WTC11 (cell line): Measurements from ENCODE around the gene B4GAT1. TPM values are rescaled to one million over a fixed set of nuclear protein-coding genes. Genes with fewer than 3 reads are reported as not detected.

Experiments
- ATAC-seq: fragments of 200-7000 bp; cut with Tn5 transposase; 2 replicates; pipeline ENCODE4 v1.10.0; 2021; ENCODE audit warnings: mild to moderate bottlenecking, moderate library complexity
- CTCF ChIA-PET: fragments of 300-600 bp; sonication (Branson Sonifier 250); formaldehyde crosslinking; loops from one replicate; lab custom pipeline; 2021; ENCODE audit warnings: antibody characterized with exemption; lab: Charles Lee
- POLR2A ChIA-PET: fragments of 350-600 bp; sonication (Branson Sonifier 250); formaldehyde crosslinking; loops from one replicate; lab custom pipeline; 2021; ENCODE audit warnings: antibody characterized with exemption; lab: Charles Lee
- DNase-seq: peaks from one replicate; pipeline ENCODE4 v3.0.0; 2021; ENCODE audit warnings: low spot score
- H3K27ac Mint-ChIP-seq: 2 replicates; pipeline ENCODE4 v1.8.0; 2021; ENCODE audit warnings: mixed read lengths
- H3K27me3 Mint-ChIP-seq: 2 replicates; pipeline ENCODE4 v1.8.0; 2021; ENCODE audit warnings: low read depth, mild to moderate bottlenecking, moderate library complexity, mixed read lengths
- H3K36me3 Mint-ChIP-seq: 2 replicates; pipeline ENCODE4 v1.8.0; 2021; ENCODE audit warnings: mixed read lengths
- H3K4me1 Mint-ChIP-seq: 2 replicates; pipeline ENCODE4 v1.8.0; 2022; ENCODE audit warnings: mixed read lengths
- H3K4me3 Mint-ChIP-seq: 2 replicates; pipeline ENCODE4 v1.8.0; 2021; ENCODE audit warnings: mild to moderate bottlenecking, moderate library complexity, mixed read lengths
- H3K9me3 Mint-ChIP-seq: 2 replicates; pipeline ENCODE4 v1.8.0; 2021; ENCODE audit warnings: mixed read lengths
- GTF2I ChIP-seq: fragments of 250-450 bp; sonication (Bioruptor Pico); conservative IDR thresholded peaks from 2 replicates; pipeline ENCODE4 v1.4.0; 2021; ENCODE audit warnings: mild to moderate bottlenecking
- JUN ChIP-seq: sonication (generic); formaldehyde crosslinking; IDR thresholded peaks from 2 replicates; pipeline ENCODE4 v1.8.0; 2023; ENCODE audit warnings: mild to moderate bottlenecking, missing genetic modification reagents
- NR1H2 ChIP-seq: sonication (generic); formaldehyde crosslinking; IDR thresholded peaks from 2 replicates; pipeline ENCODE4 v1.9.0; 2021; ENCODE audit warnings: mild to moderate bottlenecking, moderate library complexity, missing genetic modification reagents
- NR2C2 ChIP-seq: sonication (generic); formaldehyde crosslinking; IDR thresholded peaks from 2 replicates; pipeline ENCODE4 v1.8.0; 2022; ENCODE audit warnings: mild to moderate bottlenecking, missing genetic modification reagents
- OVOL2 ChIP-seq: fragments of 250-450 bp; sonication (Bioruptor Pico); IDR thresholded peaks from 2 replicates; pipeline ENCODE4 v1.9.0; 2021; ENCODE audit warnings: mild to moderate bottlenecking, borderline replicate concordance
- RORB ChIP-seq: fragments of 250-450 bp; sonication (Bioruptor Pico); IDR thresholded peaks from 2 replicates; pipeline ENCODE4 v1.9.0; 2021; ENCODE audit warnings: mild to moderate bottlenecking
- TCF7 ChIP-seq: sonication (generic); formaldehyde crosslinking; IDR thresholded peaks from 2 replicates; pipeline ENCODE4 v1.8.0; 2022; ENCODE audit warnings: mild to moderate bottlenecking, low read depth, missing genetic modification reagents, moderate library complexity
- ZNF423 ChIP-seq: fragments of 250-450 bp; sonication (Bioruptor Pico); IDR thresholded peaks from 2 replicates; pipeline ENCODE4 v2.1.2; 2022; ENCODE audit warnings: mild to moderate bottlenecking, moderate library complexity
- total RNA-seq: library from RNA; stranded (reverse); gene quantifications from 3 replicates; pipeline ENCODE4 v1.2.3, GENCODE V29; 2021
- TF ChIP-seq, protein P1 (sequence below): sonication (generic); formaldehyde crosslinking; IDR thresholded peaks from 2 replicates; pipeline ENCODE4 v1.8.1; 2023; ENCODE audit warnings: mild to moderate bottlenecking, missing genetic modification reagents, moderate library complexity
- TF ChIP-seq, protein P2 (sequence below): sonication (generic); formaldehyde crosslinking; IDR thresholded peaks from 2 replicates; pipeline ENCODE4 v1.8.0; 2022; ENCODE audit warnings: mild to moderate bottlenecking, missing genetic modification reagents
- TF ChIP-seq, protein P3 (sequence below): fragments of 250-450 bp; sonication (Bioruptor Pico); IDR thresholded peaks from 2 replicates; pipeline ENCODE4 v1.9.0; 2021; ENCODE audit warnings: mild to moderate bottlenecking
- TF ChIP-seq, protein P4 (sequence below): sonication (generic); formaldehyde crosslinking; IDR thresholded peaks from 2 replicates; pipeline ENCODE4 v1.8.1; 2022; ENCODE audit warnings: missing genetic modification reagents, borderline replicate concordance
- TF ChIP-seq, protein P5 (sequence below): fragments of 250-450 bp; sonication (Bioruptor Pico); IDR thresholded peaks from 2 replicates; pipeline ENCODE4 v1.9.0; 2021; ENCODE audit warnings: mild to moderate bottlenecking, borderline replicate concordance
- TF ChIP-seq, protein P6 (sequence below): sonication (generic); formaldehyde crosslinking; IDR thresholded peaks from 2 replicates; pipeline ENCODE4 v1.8.1; 2022; ENCODE audit warnings: mild to moderate bottlenecking, moderate library complexity, missing genetic modification reagents

Gene B4GAT1
- total RNA-seq, 1 experiment from 2014 or later = 34.1 TPM

DNA sequence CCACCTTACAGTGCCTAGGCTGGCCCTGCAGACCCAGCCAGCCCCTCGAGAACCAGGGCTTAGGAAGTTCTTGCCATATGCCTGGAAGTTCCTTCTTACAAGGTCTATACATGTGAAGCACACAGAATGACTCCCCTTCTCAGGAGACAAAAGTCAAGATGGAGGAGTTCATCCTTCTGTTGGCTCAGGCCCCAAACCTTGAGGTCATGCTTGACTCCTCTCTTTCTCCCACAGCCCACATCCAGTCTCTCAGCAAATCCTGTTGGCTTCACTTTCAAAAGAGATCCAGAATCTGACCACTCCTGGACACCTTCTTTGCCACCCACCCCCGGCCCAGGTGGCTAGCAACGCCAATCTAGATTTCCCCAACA is 28.8 kb downstream of the B4GAT1 start:
- ChIA-PET POLR2A (interaction anchor here (1.4 kb wide), 1 partner anchor 16 kb away, joined by 8 read pairs; no protein-coding TSS in a partner anchor), CTCF (interaction anchor here (1.0 to 3.4 kb wide), 6 partner anchors 8 to 68 kb away, joined by 3 to 31 read pairs (median 14); partner anchors contain the start of genes RIN1 and YIF1A)
- Mint-ChIP-seq H3K4me3 (no peak overlapping the region), H3K27me3 (peaks cover 22% of the 10 kb centered on the region), H3K4me1 (peaks cover 24% of the 10 kb centered on the region), H3K36me3 (peaks cover 20% of the 10 kb centered on the region), H3K27ac (no peak overlapping the region), H3K9me3 (peaks cover 24% of the 10 kb centered on the region)
- TF ChIP-seq, protein P1, sequence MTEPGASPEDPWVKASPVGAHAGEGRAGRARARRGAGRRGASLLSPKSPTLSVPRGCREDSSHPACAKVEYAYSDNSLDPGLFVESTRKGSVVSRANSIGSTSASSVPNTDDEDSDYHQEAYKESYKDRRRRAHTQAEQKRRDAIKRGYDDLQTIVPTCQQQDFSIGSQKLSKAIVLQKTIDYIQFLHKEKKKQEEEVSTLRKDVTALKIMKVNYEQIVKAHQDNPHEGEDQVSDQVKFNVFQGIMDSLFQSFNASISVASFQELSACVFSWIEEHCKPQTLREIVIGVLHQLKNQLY = no peak
- TF ChIP-seq, protein P2, sequence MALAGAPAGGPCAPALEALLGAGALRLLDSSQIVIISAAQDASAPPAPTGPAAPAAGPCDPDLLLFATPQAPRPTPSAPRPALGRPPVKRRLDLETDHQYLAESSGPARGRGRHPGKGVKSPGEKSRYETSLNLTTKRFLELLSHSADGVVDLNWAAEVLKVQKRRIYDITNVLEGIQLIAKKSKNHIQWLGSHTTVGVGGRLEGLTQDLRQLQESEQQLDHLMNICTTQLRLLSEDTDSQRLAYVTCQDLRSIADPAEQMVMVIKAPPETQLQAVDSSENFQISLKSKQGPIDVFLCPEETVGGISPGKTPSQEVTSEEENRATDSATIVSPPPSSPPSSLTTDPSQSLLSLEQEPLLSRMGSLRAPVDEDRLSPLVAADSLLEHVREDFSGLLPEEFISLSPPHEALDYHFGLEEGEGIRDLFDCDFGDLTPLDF (CRISPR knock-in tag) = no peak
- TF ChIP-seq, protein P3, sequence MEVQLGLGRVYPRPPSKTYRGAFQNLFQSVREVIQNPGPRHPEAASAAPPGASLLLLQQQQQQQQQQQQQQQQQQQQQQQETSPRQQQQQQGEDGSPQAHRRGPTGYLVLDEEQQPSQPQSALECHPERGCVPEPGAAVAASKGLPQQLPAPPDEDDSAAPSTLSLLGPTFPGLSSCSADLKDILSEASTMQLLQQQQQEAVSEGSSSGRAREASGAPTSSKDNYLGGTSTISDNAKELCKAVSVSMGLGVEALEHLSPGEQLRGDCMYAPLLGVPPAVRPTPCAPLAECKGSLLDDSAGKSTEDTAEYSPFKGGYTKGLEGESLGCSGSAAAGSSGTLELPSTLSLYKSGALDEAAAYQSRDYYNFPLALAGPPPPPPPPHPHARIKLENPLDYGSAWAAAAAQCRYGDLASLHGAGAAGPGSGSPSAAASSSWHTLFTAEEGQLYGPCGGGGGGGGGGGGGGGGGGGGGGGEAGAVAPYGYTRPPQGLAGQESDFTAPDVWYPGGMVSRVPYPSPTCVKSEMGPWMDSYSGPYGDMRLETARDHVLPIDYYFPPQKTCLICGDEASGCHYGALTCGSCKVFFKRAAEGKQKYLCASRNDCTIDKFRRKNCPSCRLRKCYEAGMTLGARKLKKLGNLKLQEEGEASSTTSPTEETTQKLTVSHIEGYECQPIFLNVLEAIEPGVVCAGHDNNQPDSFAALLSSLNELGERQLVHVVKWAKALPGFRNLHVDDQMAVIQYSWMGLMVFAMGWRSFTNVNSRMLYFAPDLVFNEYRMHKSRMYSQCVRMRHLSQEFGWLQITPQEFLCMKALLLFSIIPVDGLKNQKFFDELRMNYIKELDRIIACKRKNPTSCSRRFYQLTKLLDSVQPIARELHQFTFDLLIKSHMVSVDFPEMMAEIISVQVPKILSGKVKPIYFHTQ (CRISPR knock-in tag) = no peak
- TF ChIP-seq TCF7 (CRISPR knock-in tag) = no peak
- no peak for TF ChIP-seq OVOL2
- TF ChIP-seq, protein P4, sequence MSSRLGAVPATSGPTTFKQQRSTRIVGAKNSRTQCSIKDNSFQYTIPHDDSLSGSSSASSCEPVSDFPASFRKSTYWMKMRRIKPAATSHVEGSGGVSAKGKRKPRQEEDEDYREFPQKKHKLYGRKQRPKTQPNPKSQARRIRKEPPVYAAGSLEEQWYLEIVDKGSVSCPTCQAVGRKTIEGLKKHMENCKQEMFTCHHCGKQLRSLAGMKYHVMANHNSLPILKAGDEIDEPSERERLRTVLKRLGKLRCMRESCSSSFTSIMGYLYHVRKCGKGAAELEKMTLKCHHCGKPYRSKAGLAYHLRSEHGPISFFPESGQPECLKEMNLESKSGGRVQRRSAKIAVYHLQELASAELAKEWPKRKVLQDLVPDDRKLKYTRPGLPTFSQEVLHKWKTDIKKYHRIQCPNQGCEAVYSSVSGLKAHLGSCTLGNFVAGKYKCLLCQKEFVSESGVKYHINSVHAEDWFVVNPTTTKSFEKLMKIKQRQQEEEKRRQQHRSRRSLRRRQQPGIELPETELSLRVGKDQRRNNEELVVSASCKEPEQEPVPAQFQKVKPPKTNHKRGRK = no peak
- TF ChIP-seq RORB (CRISPR knock-in tag) = no peak
- TF ChIP-seq NR2C2 (CRISPR knock-in tag) = no peak
- TF ChIP-seq, protein P5, sequence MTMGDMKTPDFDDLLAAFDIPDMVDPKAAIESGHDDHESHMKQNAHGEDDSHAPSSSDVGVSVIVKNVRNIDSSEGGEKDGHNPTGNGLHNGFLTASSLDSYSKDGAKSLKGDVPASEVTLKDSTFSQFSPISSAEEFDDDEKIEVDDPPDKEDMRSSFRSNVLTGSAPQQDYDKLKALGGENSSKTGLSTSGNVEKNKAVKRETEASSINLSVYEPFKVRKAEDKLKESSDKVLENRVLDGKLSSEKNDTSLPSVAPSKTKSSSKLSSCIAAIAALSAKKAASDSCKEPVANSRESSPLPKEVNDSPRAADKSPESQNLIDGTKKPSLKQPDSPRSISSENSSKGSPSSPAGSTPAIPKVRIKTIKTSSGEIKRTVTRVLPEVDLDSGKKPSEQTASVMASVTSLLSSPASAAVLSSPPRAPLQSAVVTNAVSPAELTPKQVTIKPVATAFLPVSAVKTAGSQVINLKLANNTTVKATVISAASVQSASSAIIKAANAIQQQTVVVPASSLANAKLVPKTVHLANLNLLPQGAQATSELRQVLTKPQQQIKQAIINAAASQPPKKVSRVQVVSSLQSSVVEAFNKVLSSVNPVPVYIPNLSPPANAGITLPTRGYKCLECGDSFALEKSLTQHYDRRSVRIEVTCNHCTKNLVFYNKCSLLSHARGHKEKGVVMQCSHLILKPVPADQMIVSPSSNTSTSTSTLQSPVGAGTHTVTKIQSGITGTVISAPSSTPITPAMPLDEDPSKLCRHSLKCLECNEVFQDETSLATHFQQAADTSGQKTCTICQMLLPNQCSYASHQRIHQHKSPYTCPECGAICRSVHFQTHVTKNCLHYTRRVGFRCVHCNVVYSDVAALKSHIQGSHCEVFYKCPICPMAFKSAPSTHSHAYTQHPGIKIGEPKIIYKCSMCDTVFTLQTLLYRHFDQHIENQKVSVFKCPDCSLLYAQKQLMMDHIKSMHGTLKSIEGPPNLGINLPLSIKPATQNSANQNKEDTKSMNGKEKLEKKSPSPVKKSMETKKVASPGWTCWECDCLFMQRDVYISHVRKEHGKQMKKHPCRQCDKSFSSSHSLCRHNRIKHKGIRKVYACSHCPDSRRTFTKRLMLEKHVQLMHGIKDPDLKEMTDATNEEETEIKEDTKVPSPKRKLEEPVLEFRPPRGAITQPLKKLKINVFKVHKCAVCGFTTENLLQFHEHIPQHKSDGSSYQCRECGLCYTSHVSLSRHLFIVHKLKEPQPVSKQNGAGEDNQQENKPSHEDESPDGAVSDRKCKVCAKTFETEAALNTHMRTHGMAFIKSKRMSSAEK = no peak
- TF ChIP-seq NR1H2 (CRISPR knock-in tag) = no peak
- TF ChIP-seq GTF2I (CRISPR knock-in tag) = no peak
- no peak for TF ChIP-seq ZNF423 (CRISPR knock-in tag)
- TF ChIP-seq, protein P6, sequence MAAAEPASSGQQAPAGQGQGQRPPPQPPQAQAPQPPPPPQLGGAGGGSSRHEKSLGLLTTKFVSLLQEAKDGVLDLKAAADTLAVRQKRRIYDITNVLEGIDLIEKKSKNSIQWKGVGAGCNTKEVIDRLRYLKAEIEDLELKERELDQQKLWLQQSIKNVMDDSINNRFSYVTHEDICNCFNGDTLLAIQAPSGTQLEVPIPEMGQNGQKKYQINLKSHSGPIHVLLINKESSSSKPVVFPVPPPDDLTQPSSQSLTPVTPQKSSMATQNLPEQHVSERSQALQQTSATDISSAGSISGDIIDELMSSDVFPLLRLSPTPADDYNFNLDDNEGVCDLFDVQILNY (CRISPR knock-in tag) = no peak
- TF ChIP-seq JUN = no peak
- no peak for DNase-seq
- no peak for ATAC-seq
